GM10847 (cell line): ENCODE measurements around the gene RBBP7.

ENCODE experiments used
- POLR2A ChIP-seq: IDR thresholded peaks from 2 replicates; pipeline ENCODE4 v1.6.1; 2011; ENCODE audit not compliant: insufficient read length; ENCODE audit errors: extremely low read depth

Gene RBBP7

DNA sequence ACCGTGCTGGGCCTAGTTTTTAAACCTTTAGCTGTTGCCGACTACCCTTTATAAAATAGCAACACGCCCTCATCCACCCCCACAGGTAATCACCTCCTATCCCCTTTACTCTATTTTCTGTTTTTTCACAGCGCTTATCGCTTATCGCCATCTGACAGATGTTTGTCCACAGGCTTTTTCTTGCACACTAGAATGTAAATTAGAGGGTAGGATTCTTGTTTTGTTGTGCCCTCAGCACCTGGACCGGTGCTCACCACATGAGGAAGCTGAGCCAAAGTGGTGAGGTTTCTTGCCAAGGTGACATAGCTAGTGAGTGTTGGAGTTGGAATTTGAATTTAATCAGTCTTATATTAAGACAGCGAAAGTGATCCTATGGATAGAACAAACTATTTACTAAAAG lies 2.9 kb upstream of the RBBP7 start:
- no peak for TF ChIP-seq POLR2A

DNA sequence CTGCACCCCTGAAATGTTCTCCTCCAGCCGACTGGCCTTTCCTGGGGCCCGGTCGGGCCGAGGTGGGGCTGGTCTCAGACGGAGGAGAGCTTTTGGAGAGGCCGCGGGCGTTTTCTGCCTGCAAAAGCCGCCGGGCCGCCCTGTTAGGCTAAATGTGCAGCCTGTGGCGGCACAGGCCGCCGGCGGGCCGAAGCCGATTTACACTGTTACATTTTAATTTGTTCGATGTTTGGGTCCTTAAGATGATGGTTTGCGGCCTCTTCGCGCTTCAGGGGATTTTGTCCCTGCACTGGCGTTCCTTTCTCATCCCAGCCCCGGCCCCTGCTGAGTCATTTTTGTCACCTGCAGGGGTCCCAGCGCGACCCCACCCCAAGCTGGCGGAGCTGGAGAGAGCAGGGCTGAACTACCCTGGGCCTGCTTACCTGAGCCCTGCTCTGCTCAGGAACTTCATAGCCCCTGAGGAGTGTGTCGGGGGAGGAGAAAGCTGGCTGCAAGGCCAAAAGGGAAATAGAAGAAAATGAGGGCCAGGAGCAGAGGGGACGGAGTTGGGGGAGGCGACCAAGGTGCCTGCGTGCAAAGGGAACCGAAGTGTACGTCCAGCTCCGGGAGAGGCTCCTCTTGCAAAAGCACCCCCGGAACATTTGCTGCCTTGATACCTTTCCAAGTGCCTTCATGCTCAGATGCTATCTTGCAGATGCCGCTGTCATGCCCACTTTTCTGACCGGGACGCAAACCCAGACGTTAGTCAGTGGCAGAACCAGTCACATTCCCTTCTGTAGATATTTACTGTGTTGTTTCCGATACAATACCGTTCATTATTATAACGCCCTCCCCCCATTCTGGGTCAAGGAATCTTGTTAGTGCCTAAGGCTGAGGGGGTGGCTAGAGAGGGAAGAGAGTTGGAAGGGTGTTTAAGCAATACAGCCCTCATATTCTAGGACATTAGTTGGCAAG lies 977 bp upstream of the RBBP7 start:
- no peak for TF ChIP-seq POLR2A

DNA sequence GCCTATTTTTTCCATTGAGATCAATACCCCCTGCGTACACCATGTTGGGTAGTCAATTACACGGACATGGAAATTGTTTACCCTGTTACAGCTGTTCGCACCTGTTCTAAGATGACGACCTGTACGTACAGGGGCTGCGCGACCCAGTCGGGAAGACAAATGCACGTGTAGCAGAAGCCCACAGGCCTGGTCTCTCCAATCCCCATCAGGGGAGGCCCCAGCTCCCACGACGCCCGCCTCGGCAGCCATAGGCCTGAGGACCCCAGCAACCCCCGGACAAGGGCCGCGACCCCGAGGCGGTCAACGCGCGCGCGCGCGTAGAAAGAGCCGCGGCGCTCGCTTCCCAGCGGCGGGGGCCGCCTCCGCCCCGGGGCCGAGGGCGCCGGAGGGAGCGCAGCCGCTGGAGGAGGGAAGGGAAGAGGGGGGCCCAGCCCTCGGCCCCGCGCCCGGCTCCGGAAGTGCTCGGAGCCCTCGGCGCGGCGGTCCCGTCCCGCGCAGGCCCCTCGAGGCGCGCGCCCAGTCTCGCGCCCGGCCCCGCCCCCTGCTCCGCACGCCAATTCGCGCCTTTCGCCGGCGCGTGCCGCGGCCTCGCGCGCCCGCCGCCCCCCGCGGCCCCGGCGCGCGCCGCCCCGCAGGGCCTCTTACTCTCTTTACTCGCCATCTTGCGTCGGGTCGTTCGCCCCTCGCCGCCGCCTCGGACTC lies 618 bp downstream of the RBBP7 start:
- TF ChIP-seq POLR2A = no peak

DNA sequence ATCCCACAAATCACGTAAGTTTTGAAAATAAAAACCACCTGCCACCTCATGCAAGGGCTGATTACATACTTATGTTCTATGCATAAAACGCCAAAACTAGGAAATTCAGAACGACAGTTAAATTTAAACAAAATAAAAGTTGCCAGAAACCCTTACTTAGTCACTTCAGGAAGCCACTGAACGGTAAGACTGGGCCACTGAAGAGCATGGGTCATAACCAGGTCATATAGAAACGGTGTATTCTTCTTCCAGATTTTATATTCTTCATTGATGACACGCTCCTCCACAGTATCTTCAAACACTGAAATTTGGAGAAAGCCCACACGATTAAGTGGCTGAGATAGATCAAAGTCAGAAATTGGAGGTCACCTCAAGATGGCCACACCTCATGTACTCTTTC lies 1.2 kb downstream of the RBBP7 start:
- TF ChIP-seq POLR2A = no peak

DNA sequence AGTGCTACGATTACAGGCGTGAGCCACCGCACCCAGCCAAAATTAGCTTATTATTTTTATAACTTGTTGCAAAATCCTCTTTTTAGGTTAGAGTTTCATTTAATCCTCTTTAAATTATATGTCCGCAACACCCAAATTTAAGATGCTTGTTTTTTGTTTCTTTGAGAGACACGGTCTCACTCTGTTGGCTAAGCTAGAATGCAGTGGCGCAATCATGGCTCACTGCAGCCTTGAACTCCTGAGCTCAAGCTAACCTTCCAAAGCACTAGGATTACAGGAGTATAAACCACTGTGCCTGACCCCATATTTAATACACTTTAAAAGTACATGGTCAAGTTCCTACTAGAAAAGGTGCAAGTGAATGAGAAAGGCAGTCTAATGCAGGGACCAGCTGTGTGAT lies 2.2 kb downstream of the RBBP7 start:
- TF ChIP-seq POLR2A = no peak

DNA sequence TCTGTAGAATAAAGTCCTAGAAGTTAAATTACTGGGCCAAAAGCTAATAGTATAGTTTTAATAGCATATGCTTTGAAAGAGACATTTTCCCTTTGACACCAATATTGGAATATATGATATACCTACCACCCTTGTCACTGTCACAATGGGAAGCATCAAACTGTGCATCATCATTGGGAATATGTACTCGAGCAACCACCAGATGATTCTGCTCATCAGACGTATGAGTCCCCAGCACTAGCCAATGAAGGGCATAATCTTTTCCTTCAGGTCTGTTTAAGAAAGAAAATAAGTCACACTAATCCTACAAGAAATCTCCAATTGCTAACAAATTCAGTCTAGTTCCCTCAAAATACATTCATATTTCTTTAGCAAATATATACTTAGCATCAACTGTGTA lies 7.3 kb downstream of the RBBP7 start:
- TF ChIP-seq POLR2A = no peak

DNA sequence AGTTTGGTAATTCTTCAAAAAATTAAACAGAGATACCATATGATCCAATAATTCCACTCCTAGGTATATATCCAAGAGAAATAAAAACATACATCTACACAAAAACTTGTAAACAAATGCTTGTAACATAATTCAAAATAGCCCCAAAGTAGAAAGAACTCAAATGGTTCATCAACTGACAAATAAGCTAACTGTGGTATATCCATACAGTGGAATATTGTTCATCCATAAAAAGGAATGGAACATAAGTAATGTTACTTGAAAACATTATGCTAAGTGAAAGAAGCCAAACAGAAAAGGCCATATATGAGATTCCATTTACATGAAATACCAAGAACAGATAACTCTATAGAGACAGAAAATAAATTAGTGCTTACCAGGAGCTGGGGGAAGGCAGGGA lies 13.4 kb downstream of the RBBP7 start:
- no peak for TF ChIP-seq POLR2A

DNA sequence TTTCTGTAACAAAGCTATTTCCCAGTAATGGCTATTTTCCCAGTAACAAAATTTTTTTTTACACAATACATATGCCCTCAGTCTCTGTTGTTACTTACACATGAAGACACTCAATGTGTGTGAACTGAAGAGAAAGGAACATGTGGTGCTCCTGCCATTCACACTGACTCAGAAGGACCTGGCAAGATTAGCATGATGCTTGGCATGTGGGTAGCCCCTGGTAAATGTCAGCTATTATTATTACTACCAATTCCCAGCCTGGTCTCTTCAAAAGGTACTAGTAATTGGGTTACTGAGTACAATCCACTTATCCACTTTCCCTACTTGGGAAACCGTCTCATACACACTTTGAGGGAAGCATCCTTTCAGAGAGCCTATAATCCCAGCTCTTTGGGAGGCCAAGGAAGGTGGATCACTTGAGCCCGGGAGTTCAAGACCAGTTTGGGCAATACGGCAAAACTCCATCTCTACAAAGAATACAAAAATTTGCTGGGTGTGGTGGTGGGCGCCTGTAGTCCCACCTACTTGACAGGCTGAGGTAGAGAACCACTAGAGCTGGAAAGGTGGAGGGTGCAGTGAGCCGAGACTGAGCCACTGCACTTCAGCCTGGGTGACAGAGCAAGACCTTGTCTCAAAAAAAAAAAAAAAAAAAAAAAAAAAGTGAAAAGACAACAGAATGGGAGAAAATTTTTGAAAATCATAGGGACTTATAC lies 14.6 kb downstream of the RBBP7 start:
- TF ChIP-seq POLR2A = no peak

DNA sequence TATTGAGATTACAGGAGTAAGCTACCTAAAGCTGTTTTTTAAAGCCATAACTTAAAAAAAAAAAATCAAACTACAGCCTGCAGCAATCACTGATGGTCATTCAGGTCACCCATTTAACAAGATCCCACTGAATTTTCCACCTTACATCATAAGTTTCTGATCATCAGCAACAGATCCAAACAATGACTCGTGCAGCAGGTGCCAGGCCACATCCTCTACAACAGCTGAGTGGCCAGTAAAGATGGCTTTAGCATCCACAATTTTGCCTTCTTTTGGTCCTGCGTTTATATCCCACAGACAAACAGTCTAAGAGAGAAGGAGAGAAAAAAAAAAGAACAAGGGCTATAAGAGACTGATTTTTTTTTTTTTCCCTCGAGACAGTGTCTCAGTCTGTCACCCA lies 16.6 kb downstream of the RBBP7 start:
- TF ChIP-seq POLR2A = no peak

DNA sequence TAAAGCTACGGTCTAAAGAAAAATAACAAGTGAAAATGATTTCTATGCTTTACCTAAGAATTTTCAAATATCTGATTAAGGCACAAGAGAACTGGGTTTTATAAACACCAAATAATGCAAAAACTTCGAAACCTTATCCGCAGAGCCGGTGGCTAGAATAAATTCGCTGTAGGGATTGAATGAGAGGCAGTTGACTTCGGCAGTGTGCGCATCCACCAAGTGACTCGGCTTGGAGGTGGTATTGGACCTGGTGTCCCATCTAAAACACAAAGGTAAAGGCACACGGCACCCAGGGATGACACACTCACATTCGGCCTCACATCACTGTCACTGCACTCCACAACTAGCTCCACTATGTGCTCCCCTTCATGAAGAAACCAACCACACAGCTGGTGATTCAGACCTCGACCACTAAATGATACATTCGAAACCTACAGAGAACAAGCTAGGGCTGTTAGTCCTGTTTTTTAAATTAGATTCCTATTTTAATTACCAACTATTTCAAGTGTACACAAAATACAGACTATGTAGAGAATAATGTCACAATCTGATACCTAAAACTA lies 17.5 kb downstream of the RBBP7 start:
- no peak for TF ChIP-seq POLR2A

DNA sequence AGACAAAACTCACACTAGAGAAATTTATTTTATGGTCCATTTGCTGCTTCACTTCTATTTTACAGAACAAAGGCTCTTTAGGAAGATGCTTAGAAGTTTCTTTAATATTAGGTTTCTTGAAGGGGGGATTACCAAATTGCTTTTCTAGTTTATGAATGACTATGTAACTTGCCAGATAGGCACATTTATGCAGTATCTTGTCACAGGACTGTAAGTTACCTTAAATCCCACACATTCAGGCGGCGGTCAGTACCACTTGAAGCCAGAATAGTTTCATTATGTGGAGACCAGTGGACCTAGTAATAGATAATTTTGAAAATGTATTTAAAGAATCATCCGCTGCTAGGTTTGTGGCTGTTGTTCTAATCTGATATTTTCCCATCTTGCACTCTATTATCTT lies 18.3 kb downstream of the RBBP7 start:
- no peak for TF ChIP-seq POLR2A

DNA sequence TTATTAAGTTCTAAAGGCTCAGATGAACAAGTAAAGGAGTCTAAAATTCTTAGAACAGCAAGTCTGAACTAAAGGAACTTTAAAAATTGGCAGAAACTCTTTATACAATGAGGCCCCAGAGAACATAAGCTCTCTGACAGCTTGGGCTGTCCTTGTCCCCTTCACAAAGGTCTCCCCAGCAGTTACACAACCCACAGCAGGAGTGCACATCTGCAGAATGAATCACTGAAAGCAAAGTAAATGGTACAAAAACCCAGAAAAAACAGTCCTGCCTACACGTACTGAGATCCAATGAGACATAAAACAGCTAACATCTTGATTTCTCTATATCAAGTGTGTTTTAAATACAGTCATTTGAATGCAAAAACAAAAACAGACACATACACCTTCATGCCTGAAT lies 18.7 kb downstream of the RBBP7 start:
- TF ChIP-seq POLR2A = no peak

DNA sequence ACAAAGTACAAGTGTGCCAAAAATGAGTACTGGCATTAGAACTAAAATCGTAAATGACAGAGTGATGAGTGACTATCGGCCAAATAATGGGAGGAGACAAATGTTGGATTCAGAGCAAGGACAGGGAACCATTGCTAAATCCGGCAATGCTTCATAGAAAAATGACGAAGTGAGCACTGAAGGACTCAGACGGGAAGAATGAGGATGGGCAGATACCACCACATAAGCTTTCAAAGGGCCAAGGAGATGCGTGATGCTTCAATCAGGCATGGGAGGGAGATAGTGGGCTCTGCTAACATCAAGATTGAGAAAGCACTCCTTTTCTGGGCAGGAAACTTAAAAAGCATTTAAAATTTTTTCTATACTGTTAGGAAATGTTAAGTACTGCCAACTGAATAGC lies 21.6 kb downstream of the RBBP7 start:
- TF ChIP-seq POLR2A = no peak

DNA sequence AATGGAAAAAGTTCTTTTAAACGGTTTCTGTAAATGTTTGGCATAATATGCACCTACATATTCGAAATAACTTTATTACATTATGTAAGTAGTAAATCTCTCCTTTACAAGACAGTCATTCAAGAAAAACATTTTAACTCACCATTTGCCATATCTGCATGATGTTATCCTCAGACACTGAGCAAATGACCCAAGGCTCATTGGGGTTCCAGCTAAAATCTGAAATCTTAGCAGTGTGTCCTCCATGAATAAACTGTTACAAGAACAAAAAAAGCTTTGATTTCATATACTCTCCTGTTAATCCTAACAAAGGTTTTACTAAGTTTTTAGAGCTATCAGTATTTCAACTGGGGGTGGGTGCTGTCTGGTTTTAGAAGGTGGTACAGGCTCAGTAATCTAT lies 24.5 kb downstream of the RBBP7 start:
- TF ChIP-seq POLR2A = no peak

DNA sequence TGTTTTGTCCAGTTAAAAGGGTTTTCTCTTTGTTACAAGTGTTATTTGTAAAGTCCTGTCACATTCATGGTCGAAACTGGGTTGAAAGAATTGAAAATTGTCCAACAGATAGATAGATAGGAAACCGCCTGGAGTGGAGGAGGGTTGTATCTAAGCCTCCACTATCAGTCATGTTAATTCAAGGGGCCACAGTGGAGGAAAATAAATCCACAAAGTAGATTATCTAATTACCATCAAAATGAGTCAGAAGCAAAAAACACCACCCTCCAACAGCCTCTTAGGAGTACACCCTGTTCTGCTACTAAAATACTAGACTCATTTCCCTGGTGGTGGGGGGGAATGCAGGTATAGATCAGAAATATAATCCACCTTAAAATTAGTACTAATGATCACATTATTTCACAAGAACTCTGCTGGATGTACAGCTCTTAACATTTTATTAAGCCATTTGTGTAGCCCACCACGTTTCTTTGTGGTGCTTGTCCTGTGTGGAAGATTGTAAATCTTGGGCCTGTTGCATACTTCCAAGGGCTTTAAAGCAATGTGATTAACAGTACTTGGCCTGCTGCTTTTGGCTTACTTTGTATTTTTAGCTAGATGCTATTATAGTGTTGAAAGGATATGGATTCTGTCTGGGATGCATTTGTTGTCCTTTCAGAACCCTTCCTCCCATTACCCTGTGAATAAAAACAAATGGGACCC lies 26.8 kb downstream of the RBBP7 start:
- no peak for TF ChIP-seq POLR2A

DNA sequence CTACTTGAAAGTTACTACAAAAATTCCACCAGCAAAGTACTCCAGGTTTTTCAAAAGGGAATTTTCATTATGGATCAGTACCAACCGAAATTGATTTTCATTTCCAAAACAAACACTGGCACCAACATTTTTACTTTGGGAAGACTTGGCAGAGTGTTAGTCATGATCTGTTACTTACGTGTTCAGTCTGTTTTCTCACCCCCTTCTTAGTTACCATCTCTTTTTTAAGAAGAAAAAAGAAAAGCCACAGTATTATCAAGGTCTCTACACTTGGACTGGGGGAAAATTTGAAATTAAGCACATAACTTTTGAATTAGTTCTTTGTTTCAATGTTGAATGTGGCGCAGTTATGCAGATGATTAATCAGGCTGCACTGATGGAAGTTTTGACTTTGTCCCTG lies 27.5 kb downstream of the RBBP7 start:
- no peak for TF ChIP-seq POLR2A
